A204.1 (cell line): ENCODE measurements around the gene SLC48A1.

ENCODE experiments used
- FAIRE-seq: peaks from 2 replicates; lab custom pipeline; 2012; peaks lifted over from hg19 to GRCh38; lab: Jason Lieb, UNC

SLC48A1 gene

GRCh38 chr12:47744778-47745436, 28.1 kb upstream of the SLC48A1 start:
- no peak for FAIRE-seq

GRCh38 chr12:47745485-47746041, 27.5 kb upstream of the SLC48A1 start:
- no peak for FAIRE-seq

GRCh38 chr12:47746073-47746472, 27.0 kb upstream of the SLC48A1 start:
- FAIRE-seq = no peak

- no peak for FAIRE-seq
Measured at GRCh38 chr12:47746523-47746922, 26.5 kb upstream of the SLC48A1 start.

GRCh38 chr12:47747126-47747525, 25.9 kb upstream of the SLC48A1 start:
- no peak for FAIRE-seq

- no peak for FAIRE-seq
Measured at GRCh38 chr12:47747596-47748506, 25.2 kb upstream of the SLC48A1 start.

GRCh38 chr12:47748507-47748828, 24.6 kb upstream of the SLC48A1 start:
- FAIRE-seq = no peak

- FAIRE-seq = no peak
Measured at GRCh38 chr12:47748899-47749298, 24.1 kb upstream of the SLC48A1 start.

- FAIRE-seq = no peak
Measured at GRCh38 chr12:47750229-47750798, 22.7 kb upstream of the SLC48A1 start.

- FAIRE-seq = no peak
Measured at GRCh38 chr12:47750916-47751470, 22.0 kb upstream of the SLC48A1 start.

GRCh38 chr12:47751561-47751960, 21.5 kb upstream of the SLC48A1 start:
- FAIRE-seq = no peak

- no peak for FAIRE-seq
Measured at GRCh38 chr12:47752121-47752520, 20.9 kb upstream of the SLC48A1 start.

- no peak for FAIRE-seq
Measured at GRCh38 chr12:47752552-47752951, 20.5 kb upstream of the SLC48A1 start.

GRCh38 chr12:47753021-47754001, 19.7 kb upstream of the SLC48A1 start:
- no peak for FAIRE-seq

GRCh38 chr12:47754126-47754525, 18.9 kb upstream of the SLC48A1 start:
- FAIRE-seq = no peak

- no peak for FAIRE-seq
Measured at GRCh38 chr12:47754881-47755280, 18.2 kb upstream of the SLC48A1 start.

GRCh38 chr12:47755655-47756562, 17.1 kb upstream of the SLC48A1 start:
- FAIRE-seq = no peak

- no peak for FAIRE-seq
Measured at GRCh38 chr12:47757364-47757839, 15.6 kb upstream of the SLC48A1 start.

- no peak for FAIRE-seq
Measured at GRCh38 chr12:47757840-47758583, 15.0 kb upstream of the SLC48A1 start.

GRCh38 chr12:47758584-47758833, 14.5 kb upstream of the SLC48A1 start:
- no peak for FAIRE-seq
